Thoracic aorta (tissue), 2 donors: ENCODE measurements around the gene PSMG3. TPM values are rescaled to one million over a fixed set of nuclear protein-coding genes. Genes with fewer than 3 reads are reported as not detected.

Experiments used
- ATAC-seq: fragments of 150-250 bp; one replicate; pipeline ENCODE4 v1.8.0; 2017; ENCODE audit warnings: low read depth; ENCODE audit not compliant: insufficient number of reproducible peaks, low FRiP score
- DNase-seq: peaks from one replicate; pipeline ENCODE4 v3.0.0-alpha.2; 2020; ENCODE audit warnings: low spot score
- H3K27ac ChIP-seq, 2 donors: fragments of 200-600 bp; sonication (generic); 1 replicate in 1 of 2; 2 replicates in 1 of 2; pipeline ENCODE4 v1.5.1; 2016; ENCODE audit warnings: mild to moderate bottlenecking in 2 of 2, moderate library complexity in 2 of 2
- H3K27me3 ChIP-seq: fragments of 200-600 bp; sonication (generic); replicated peaks from 2 replicates; pipeline ENCODE4 v1.6.0; 2016; ENCODE audit warnings: mild to moderate bottlenecking; ENCODE audit not compliant: insufficient read depth
- H3K36me3 ChIP-seq: fragments of 200-600 bp; sonication (generic); one replicate; pipeline ENCODE4 v1.5.1; 2016
- H3K4me1 ChIP-seq, 2 donors: fragments of 200-600 bp; sonication (generic); 1 replicate in 1 of 2; 2 replicates in 1 of 2; pipeline versions ENCODE4 v1.5.1 to v1.6.0; 2016; ENCODE audit warnings: low read depth in 2 of 2, mild to moderate bottlenecking in 1 of 2; ENCODE audit not compliant: control insufficient read depth in 1 of 2
- H3K4me3 ChIP-seq: fragments of 200-600 bp; sonication (generic); 2 replicates; pipeline ENCODE4 v1.5.1; 2016; ENCODE audit warnings: mild to moderate bottlenecking
- H3K9me3 ChIP-seq: fragments of 200-600 bp; sonication (generic); 2 replicates; pipeline ENCODE4 v1.5.1; 2016
- total RNA-seq, 2 donors: library from RNA; depleted of rRNA; stranded (reverse); fragments of >200 nt; gene quantifications; one replicate each; pipeline versions ENCODE4 v1.1.0 to v1.2.3, GENCODE V29; 2016
- TF ChIP-seq, protein P1 (sequence below): fragments of 200-600 bp; sonication (generic); IDR thresholded peaks from one replicate; pipeline ENCODE4 v1.5.1; 2019; ENCODE audit warnings: antibody characterized with exemption

PSMG3 gene
- total RNA-seq, 2 donors from 2014 or later = 30.9 to 40.4 TPM

DNA sequence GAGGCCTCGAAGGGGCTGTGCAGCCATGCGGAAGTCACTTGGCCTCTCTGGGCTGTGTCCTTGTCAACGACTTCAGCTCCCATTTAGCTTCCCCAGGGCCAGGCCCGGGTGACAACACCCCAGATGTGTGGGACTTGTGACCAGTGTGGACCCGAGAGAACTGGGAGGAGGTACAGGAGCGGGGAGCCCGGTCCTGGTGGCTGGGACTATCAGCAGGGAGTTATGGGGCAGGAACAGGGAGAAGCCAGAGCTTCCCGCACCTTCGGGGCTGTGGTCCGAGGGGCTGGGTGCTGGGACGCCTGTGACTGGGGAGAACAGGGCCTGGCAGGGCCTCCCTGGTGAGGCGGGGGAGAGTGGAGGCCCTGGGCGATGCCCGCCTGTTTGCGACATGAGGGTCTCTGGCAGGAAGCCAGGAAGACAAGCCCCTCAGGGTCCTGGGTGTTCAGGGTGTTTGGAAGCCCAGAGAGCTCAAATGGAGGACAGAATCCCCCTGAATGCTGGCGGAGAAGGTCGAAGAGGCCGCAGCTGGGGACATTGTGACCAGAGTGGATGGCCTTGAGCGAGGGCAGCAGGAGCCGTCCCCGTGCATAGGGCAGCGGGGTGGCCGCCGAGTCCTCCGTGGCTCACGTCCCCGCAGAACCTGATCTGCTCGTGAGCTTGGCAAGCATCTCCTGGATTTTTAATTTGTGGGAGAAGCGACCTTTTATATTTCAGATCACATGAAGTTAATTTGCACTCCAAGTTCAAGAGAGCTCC lies 30.0 kb upstream of the PSMG3 start:
- H3K4me1 ChIP-seq = no peaks in the 10 kb centered on the region
- ATAC-seq = no peak
- H3K4me3 ChIP-seq = no peak overlapping the region
- H3K27me3 ChIP-seq = no peaks in the 10 kb centered on the region
- H3K36me3 ChIP-seq = no peaks in the 10 kb centered on the region
- no peak overlapping the region for H3K27ac ChIP-seq
- DNase-seq = no peak
- H3K9me3 ChIP-seq = no peaks in the 10 kb centered on the region
- TF ChIP-seq, protein P1, sequence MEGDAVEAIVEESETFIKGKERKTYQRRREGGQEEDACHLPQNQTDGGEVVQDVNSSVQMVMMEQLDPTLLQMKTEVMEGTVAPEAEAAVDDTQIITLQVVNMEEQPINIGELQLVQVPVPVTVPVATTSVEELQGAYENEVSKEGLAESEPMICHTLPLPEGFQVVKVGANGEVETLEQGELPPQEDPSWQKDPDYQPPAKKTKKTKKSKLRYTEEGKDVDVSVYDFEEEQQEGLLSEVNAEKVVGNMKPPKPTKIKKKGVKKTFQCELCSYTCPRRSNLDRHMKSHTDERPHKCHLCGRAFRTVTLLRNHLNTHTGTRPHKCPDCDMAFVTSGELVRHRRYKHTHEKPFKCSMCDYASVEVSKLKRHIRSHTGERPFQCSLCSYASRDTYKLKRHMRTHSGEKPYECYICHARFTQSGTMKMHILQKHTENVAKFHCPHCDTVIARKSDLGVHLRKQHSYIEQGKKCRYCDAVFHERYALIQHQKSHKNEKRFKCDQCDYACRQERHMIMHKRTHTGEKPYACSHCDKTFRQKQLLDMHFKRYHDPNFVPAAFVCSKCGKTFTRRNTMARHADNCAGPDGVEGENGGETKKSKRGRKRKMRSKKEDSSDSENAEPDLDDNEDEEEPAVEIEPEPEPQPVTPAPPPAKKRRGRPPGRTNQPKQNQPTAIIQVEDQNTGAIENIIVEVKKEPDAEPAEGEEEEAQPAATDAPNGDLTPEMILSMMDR = no peak

DNA sequence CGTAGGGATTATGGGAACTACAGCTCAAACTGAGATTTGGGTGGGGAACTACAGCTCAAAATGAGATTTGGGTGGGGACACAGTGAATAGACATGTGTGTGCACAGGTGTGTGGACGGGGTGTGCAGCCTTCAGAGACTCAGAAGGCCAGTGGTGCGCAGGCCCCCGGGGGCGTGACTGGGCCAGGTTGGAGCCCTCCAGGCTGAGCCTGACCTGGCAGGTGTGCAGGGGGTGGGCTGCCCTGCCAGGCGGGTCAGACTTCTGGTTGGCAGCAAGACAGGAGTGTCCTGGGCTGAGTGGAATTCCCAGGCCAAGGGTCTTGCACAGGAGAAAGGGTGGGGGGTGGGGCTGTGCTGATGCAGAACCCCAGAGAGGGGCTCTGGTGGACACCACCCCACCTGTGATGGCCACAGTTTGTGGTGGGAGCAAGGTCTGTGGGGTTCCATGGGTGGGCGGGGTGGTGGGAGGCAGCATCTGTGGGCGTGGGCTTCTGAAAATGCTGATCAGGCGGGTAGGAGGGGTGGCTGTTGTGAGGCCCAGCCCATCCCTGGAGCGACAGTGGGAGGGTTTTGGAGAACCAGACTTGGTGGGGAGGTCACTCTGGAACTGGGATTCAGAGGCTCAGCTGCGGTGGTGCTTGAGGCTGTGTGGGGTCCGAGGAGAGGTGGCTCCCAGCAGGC lies 29.3 kb upstream of the PSMG3 start:
- TF ChIP-seq, protein P1 = no peak
- Histone ChIP-seq H3K4me3 (no peak overlapping the region), H3K36me3 (no peaks in the 10 kb centered on the region), H3K27me3 (no peaks in the 10 kb centered on the region), H3K27ac (no peak overlapping the region), H3K9me3 (no peaks in the 10 kb centered on the region), H3K4me1 (no peaks in the 10 kb centered on the region)
- no peak for ATAC-seq
- DNase-seq = no peak

DNA sequence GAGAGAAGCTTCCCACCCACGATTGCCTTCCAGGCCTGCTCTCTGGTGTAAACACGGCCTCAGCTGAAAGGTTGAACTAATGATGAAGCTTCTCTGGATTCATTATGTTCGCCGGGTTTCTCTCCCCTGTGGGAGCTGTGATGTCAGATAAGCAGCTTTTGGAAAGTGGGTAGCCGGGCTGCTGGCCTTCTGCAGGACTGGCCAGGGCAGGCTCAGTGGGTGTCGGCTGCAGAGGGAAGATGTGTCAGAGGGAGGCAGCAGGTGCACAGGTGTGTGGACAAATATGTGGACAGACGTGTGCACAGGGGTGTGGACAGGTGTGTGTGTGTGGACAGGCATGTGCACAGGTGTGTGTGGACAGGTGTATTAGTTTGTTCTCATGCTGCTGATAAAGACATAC lies 28.5 kb upstream of the PSMG3 start:
- H3K9me3 ChIP-seq = no peaks in the 10 kb centered on the region
- DNase-seq = no peak
- H3K27me3 ChIP-seq = no peaks in the 10 kb centered on the region
- no peak for ATAC-seq
- H3K27ac ChIP-seq = no peak overlapping the region
- no peaks in the 10 kb centered on the region for H3K4me1 ChIP-seq
- TF ChIP-seq, protein P1 = no peak
- no peaks in the 10 kb centered on the region for H3K36me3 ChIP-seq
- no peak overlapping the region for H3K4me3 ChIP-seq

DNA sequence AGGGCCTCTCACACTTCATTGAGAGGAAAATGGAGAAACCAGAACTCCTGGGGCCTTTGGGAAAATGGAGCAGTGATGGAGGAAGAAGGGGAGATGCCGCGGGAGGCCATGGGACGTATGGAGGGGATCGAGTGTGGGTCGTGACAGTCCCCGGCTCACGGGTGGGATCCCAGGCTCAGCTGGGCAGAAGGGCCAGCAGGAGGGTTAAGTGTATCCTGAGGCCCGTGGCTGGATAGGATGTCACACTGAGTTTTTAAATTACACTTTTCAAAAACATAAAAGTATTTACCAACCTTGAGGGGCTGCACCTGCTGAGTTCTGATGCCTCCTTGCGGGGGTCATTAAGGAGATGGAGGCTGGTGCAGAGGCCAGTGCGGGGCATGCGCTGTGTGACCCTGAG lies 28.0 kb upstream of the PSMG3 start:
- H3K27ac ChIP-seq = no peak overlapping the region
- no peak for ATAC-seq
- H3K4me3 ChIP-seq = no peak overlapping the region
- H3K9me3 ChIP-seq = no peaks in the 10 kb centered on the region
- no peak for DNase-seq
- no peaks in the 10 kb centered on the region for H3K4me1 ChIP-seq
- TF ChIP-seq, protein P1 = no peak
- no peaks in the 10 kb centered on the region for H3K27me3 ChIP-seq
- no peaks in the 10 kb centered on the region for H3K36me3 ChIP-seq

DNA sequence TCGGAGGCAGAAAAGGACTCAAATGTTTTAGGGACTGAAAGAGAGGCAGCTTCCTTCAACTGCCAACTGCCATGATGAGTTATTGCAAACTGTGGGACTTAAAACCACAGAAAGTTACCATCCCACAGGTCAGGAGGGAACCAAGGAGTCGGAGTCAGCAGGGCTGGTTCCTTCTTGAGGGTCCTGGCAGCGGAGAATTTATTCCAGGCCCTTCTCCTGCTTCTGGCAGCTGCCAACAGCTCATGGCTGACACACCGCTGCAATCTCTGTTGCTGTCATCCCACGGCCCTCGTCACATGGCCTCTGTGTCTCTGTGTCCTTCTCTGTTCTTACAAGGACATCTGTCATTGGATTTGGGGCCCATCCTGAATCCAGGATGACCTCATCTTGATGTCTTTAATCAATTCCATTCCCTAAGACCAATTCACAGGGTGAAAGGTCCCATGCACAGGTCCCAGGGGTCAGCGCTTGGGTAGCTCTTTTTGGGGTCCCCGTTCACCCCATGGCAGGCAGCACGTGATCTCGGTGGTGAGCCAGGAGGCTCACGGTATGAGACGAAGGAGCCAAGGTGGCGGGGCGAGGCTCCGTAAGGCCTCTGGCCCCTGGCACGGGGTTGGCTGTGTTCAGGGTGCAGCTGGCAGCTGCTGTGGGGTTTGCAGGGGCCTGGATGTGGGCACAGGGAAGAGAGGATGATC lies 27.4 kb upstream of the PSMG3 start:
- Histone ChIP-seq H3K4me1 (no peaks in the 10 kb centered on the region), H3K36me3 (no peaks in the 10 kb centered on the region), H3K27ac (no peak overlapping the region), H3K4me3 (no peak overlapping the region), H3K9me3 (no peaks in the 10 kb centered on the region), H3K27me3 (no peaks in the 10 kb centered on the region)
- DNase-seq = no peak
- ATAC-seq = no peak
- TF ChIP-seq, protein P1 = no peak
